ENCODE measurements around the gene FAM25G. TPM values are rescaled to one million over a fixed set of nuclear protein-coding genes. Genes with fewer than 3 reads are reported as not detected.

FAM25G gene
- total RNA-seq, 1 experiment from 2014 or later: not detected

DNA sequence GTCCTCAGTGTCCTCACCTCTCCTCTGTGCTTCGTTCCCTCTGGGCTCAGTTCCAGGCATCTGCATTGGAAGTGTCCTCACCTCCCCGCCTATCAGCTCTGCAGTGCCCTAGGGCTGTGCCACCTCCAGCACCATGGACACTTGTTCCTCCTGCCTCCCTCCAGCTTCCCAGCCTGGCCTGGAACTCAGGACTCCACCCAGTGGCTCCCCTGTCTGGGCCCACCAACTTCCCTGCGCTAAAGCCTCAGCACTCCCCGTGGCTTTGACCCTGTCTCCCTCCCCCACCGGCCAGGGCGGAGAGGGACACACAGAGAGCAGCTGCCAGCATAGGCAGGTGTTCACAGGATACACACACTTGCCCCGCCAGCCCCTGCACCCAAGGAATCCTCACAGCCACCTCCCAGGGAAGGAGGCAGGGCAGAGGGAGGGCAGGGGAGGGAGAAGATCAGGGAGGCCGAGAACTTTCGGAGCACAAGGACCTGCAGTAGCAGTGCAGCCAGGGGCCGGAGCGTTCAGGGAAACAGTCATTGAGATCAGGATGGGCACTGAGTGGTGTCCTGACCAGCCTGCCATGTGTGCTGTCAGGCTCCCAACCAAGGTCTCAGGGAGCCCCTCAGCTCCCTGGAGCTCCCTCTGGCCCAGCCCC, 38.9 kb downstream of the FAM25G start:
- Histone ChIP-seq H3K9me3 (no peaks in the 10 kb centered on the region), H3K27me3 (replicated peaks; ENCODE audit: control insufficient read depth, insufficient read depth, low read length) (no peaks in the 10 kb centered on the region), H3K4me1 (peaks cover 26% of the 10 kb centered on the region), H3K36me3 (ENCODE audit: control insufficient read depth, insufficient read depth, low read length) (no peaks in the 10 kb centered on the region), H3K4me3 (ENCODE audit: low read depth, low read length) (no peak overlapping the region)
- BruUV-seq (replicated peaks): no TSS peak
- Mint-ChIP-seq H3K9me3 (ENCODE audit: unreplicated experiment) (no peaks in the 10 kb centered on the region), H3K27ac (ENCODE audit: unreplicated experiment) (no peak overlapping the region), H3K4me1 (ENCODE audit: low read depth, unreplicated experiment) (peaks cover 13% of the 10 kb centered on the region), H3K4me3 (ENCODE audit: unreplicated experiment) (no peak overlapping the region), H3K36me3 (ENCODE audit: insufficient read depth, unreplicated experiment) (no peaks in the 10 kb centered on the region), H3K27me3 (ENCODE audit: insufficient read depth, unreplicated experiment) (no peaks in the 10 kb centered on the region)
- DNase-seq: no peak
- CTCF ChIA-PET: no interaction called here
- POLR2A ChIA-PET: no interaction called here
- TF ChIP-seq, protein P1, sequence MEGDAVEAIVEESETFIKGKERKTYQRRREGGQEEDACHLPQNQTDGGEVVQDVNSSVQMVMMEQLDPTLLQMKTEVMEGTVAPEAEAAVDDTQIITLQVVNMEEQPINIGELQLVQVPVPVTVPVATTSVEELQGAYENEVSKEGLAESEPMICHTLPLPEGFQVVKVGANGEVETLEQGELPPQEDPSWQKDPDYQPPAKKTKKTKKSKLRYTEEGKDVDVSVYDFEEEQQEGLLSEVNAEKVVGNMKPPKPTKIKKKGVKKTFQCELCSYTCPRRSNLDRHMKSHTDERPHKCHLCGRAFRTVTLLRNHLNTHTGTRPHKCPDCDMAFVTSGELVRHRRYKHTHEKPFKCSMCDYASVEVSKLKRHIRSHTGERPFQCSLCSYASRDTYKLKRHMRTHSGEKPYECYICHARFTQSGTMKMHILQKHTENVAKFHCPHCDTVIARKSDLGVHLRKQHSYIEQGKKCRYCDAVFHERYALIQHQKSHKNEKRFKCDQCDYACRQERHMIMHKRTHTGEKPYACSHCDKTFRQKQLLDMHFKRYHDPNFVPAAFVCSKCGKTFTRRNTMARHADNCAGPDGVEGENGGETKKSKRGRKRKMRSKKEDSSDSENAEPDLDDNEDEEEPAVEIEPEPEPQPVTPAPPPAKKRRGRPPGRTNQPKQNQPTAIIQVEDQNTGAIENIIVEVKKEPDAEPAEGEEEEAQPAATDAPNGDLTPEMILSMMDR (IDR thresholded peaks at IDR 0.05; ENCODE audit: insufficient read depth in 1 of 2, low read depth in 1 of 2, low read length in 1 of 2, severe bottlenecking in 1 of 2, unreplicated experiment in 1 of 2): no peak
- intact Hi-C loops (cut with micrococcal nuclease; ENCODE audit: unreplicated experiment): no loop called here

DNA sequence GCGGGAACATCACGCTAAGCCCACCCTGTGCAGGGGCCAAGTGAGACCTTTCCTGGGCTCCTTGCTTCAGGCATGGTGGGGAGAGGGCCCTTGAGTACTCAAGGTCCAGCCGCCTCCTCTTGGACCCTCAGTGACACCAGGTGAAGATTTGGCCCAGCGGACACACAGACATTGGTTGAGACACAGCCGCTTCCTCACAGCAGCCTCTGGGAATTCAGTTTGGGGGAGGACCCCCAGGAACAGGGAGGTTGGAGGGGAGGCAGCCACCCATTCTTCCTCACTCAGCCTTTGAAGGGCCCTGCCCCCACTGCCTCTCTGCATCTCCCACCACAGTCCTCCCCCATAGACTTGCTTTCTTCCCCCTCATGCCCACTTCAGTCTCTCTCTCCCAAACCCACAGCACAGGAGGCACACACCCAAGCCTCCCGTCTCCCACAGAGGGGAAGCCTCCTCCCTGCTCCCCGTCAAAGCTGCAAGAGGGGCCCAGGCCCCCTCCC, 39.5 kb downstream of the FAM25G start:
- Mint-ChIP-seq H3K27ac (ENCODE audit: unreplicated experiment) (no peak overlapping the region), H3K9me3 (ENCODE audit: unreplicated experiment) (no peaks in the 10 kb centered on the region), H3K27me3 (ENCODE audit: insufficient read depth, unreplicated experiment) (no peaks in the 10 kb centered on the region), H3K4me3 (ENCODE audit: unreplicated experiment) (no peak overlapping the region), H3K4me1 (ENCODE audit: low read depth, unreplicated experiment) (peaks cover 9% of the 10 kb centered on the region), H3K36me3 (ENCODE audit: insufficient read depth, unreplicated experiment) (no peaks in the 10 kb centered on the region)
- BruUV-seq (replicated peaks): no TSS peak
- ChIA-PET POLR2A (no interaction called here), CTCF (no interaction called here)
- DNase-seq: no peak
- intact Hi-C loops (cut with micrococcal nuclease; ENCODE audit: unreplicated experiment): no loop called here
- Histone ChIP-seq H3K4me1 (peaks cover 20% of the 10 kb centered on the region), H3K4me3 (ENCODE audit: low read depth, low read length) (no peak overlapping the region), H3K27me3 (replicated peaks; ENCODE audit: control insufficient read depth, insufficient read depth, low read length) (no peaks in the 10 kb centered on the region), H3K9me3 (no peaks in the 10 kb centered on the region), H3K36me3 (ENCODE audit: control insufficient read depth, insufficient read depth, low read length) (no peaks in the 10 kb centered on the region)
- TF ChIP-seq, protein P1 (IDR thresholded peaks at IDR 0.05; ENCODE audit: insufficient read depth in 1 of 2, low read depth in 1 of 2, low read length in 1 of 2, severe bottlenecking in 1 of 2, unreplicated experiment in 1 of 2): no peak

GRCh38 chr10:47451273-47451997, 40.1 kb downstream of the FAM25G start:
- BruUV-seq (replicated peaks): no TSS peak

More at GRCh38 chr10:47451273-47451997, 40.1 kb downstream of the FAM25G start:
- intact Hi-C loops (cut with micrococcal nuclease; ENCODE audit: unreplicated experiment): no loop called here
- Mint-ChIP-seq H3K27me3 (ENCODE audit: insufficient read depth, unreplicated experiment) (no peaks in the 10 kb centered on the region), H3K9me3 (ENCODE audit: unreplicated experiment) (no peaks in the 10 kb centered on the region), H3K36me3 (ENCODE audit: insufficient read depth, unreplicated experiment) (no peaks in the 10 kb centered on the region), H3K4me1 (ENCODE audit: low read depth, unreplicated experiment) (peaks cover 2% of the 10 kb centered on the region), H3K27ac (ENCODE audit: unreplicated experiment) (no peak overlapping the region), H3K4me3 (ENCODE audit: unreplicated experiment) (no peak overlapping the region)
- Histone ChIP-seq H3K27me3 (replicated peaks; ENCODE audit: control insufficient read depth, insufficient read depth, low read length) (no peaks in the 10 kb centered on the region), H3K9me3 (peaks cover under 1% of the 10 kb centered on the region; the same call in 1 of the 2 replicates), H3K36me3 (ENCODE audit: control insufficient read depth, insufficient read depth, low read length) (no peaks in the 10 kb centered on the region), H3K4me3 (ENCODE audit: low read depth, low read length) (no peak overlapping the region), H3K4me1 (peaks cover 14% of the 10 kb centered on the region)
- POLR2A ChIA-PET: no interaction called here
- TF ChIP-seq, protein P1 (IDR thresholded peaks at IDR 0.05; ENCODE audit: insufficient read depth in 1 of 2, low read depth in 1 of 2, low read length in 1 of 2, severe bottlenecking in 1 of 2, unreplicated experiment in 1 of 2): no peak
- CTCF ChIA-PET: no interaction called here
- no peak for DNase-seq
